ENCODE results near the gene FAM180A. TPM values are rescaled to one million over a fixed set of nuclear protein-coding genes. Genes with fewer than 3 reads are reported as not detected.

The FAM180A gene
- total RNA-seq, 2 donors from 2014 or later, result not detected

GRCh38 chr7:135718219-135718618 is 30.4 kb downstream of the FAM180A start:
- H3K9me3 Mint-ChIP-seq, result no peaks in the 10 kb centered on the region
- H3K36me3 Mint-ChIP-seq (ENCODE audit: low read depth), result no peaks in the 10 kb centered on the region
- no peak overlapping the region for H3K27ac Mint-ChIP-seq
- H3K4me1 Mint-ChIP-seq, result no peaks in the 10 kb centered on the region
- no peak for ATAC-seq (replicated peaks)
- no peak overlapping the region for H3K4me3 Mint-ChIP-seq
- H3K27me3 Mint-ChIP-seq, result peaks cover 10% of the 10 kb centered on the region

- ATAC-seq (replicated peaks), result no peak
- H3K9me3 Mint-ChIP-seq, result no peaks in the 10 kb centered on the region
- H3K4me1 Mint-ChIP-seq, result no peaks in the 10 kb centered on the region
- peaks cover 10% of the 10 kb centered on the region for H3K27me3 Mint-ChIP-seq
- H3K27ac Mint-ChIP-seq, result no peak overlapping the region
- H3K36me3 Mint-ChIP-seq (ENCODE audit: low read depth), result no peaks in the 10 kb centered on the region
- H3K4me3 Mint-ChIP-seq, result no peak overlapping the region
Measured at GRCh38 chr7:135717693-135718092, 30.9 kb downstream of the FAM180A start.

- Mint-ChIP-seq H3K4me1 (no peaks in the 10 kb centered on the region), H3K4me3 (no peak overlapping the region), H3K27me3 (peaks cover 7% of the 10 kb centered on the region), H3K36me3 (ENCODE audit: low read depth) (no peaks in the 10 kb centered on the region), H3K9me3 (no peaks in the 10 kb centered on the region), H3K27ac (no peak overlapping the region)
- ATAC-seq (replicated peaks), result no peak
Measured at GRCh38 chr7:135716677-135717238, 31.9 kb downstream of the FAM180A start.

- H3K36me3 Mint-ChIP-seq (ENCODE audit: low read depth), result no peaks in the 10 kb centered on the region
- no peaks in the 10 kb centered on the region for H3K4me1 Mint-ChIP-seq
- H3K27ac Mint-ChIP-seq, result no peak overlapping the region
- no peak overlapping the region for H3K4me3 Mint-ChIP-seq
- ATAC-seq (replicated peaks), result no peak
- peaks cover 3% of the 10 kb centered on the region for H3K27me3 Mint-ChIP-seq
- no peaks in the 10 kb centered on the region for H3K9me3 Mint-ChIP-seq
Measured at GRCh38 chr7:135715673-135716072, 32.9 kb downstream of the FAM180A start.

GRCh38 chr7:135715055-135715522 is 33.5 kb downstream of the FAM180A start:
- H3K9me3 Mint-ChIP-seq, result no peaks in the 10 kb centered on the region
- no peaks in the 10 kb centered on the region for H3K4me1 Mint-ChIP-seq
- H3K27me3 Mint-ChIP-seq, result no peaks in the 10 kb centered on the region
- no peak for ATAC-seq (replicated peaks)
- no peaks in the 10 kb centered on the region for H3K36me3 Mint-ChIP-seq (ENCODE audit: low read depth)
- no peak overlapping the region for H3K4me3 Mint-ChIP-seq
- H3K27ac Mint-ChIP-seq, result no peak overlapping the region

- H3K4me1 Mint-ChIP-seq, result no peaks in the 10 kb centered on the region
- H3K27ac Mint-ChIP-seq, result no peak overlapping the region
Measured at GRCh38 chr7:135714534-135715009, 34.0 kb downstream of the FAM180A start.

GRCh38 chr7:135713836-135714470 is 34.7 kb downstream of the FAM180A start:
- no peaks in the 10 kb centered on the region for H3K36me3 Mint-ChIP-seq (ENCODE audit: low read depth)
- H3K4me3 Mint-ChIP-seq, result no peak overlapping the region
- H3K4me1 Mint-ChIP-seq, result no peaks in the 10 kb centered on the region
- no peak for ATAC-seq (replicated peaks)
- no peaks in the 10 kb centered on the region for H3K27me3 Mint-ChIP-seq
- H3K9me3 Mint-ChIP-seq, result no peaks in the 10 kb centered on the region
- no peak overlapping the region for H3K27ac Mint-ChIP-seq

More at GRCh38 chr7:135714534-135715009, 34.0 kb downstream of the FAM180A start:
- ATAC-seq (replicated peaks), result no peak
- H3K9me3 Mint-ChIP-seq, result no peaks in the 10 kb centered on the region
- H3K36me3 Mint-ChIP-seq (ENCODE audit: low read depth), result no peaks in the 10 kb centered on the region
- no peak overlapping the region for H3K4me3 Mint-ChIP-seq
- no peaks in the 10 kb centered on the region for H3K27me3 Mint-ChIP-seq

- H3K27me3 Mint-ChIP-seq, result no peaks in the 10 kb centered on the region
- no peak for ATAC-seq (replicated peaks)
- H3K36me3 Mint-ChIP-seq (ENCODE audit: low read depth), result no peaks in the 10 kb centered on the region
- H3K4me3 Mint-ChIP-seq, result no peak overlapping the region
- H3K27ac Mint-ChIP-seq, result no peak overlapping the region
- no peaks in the 10 kb centered on the region for H3K9me3 Mint-ChIP-seq
- no peaks in the 10 kb centered on the region for H3K4me1 Mint-ChIP-seq
Measured at GRCh38 chr7:135712796-135713195, 35.8 kb downstream of the FAM180A start.

- Mint-ChIP-seq H3K4me1 (no peaks in the 10 kb centered on the region), H3K4me3 (no peak overlapping the region), H3K27ac (no peak overlapping the region), H3K9me3 (no peaks in the 10 kb centered on the region), H3K27me3 (no peaks in the 10 kb centered on the region), H3K36me3 (ENCODE audit: low read depth) (no peaks in the 10 kb centered on the region)
- ATAC-seq (replicated peaks), result no peak
Measured at GRCh38 chr7:135712182-135712782, 36.3 kb downstream of the FAM180A start.

GRCh38 chr7:135711139-135711469 is 37.5 kb downstream of the FAM180A start:
- no peaks in the 10 kb centered on the region for H3K27me3 Mint-ChIP-seq
- no peak overlapping the region for H3K27ac Mint-ChIP-seq

GRCh38 chr7:135710417-135711138 is 38.0 kb downstream of the FAM180A start:
- Mint-ChIP-seq H3K36me3 (ENCODE audit: low read depth) (no peaks in the 10 kb centered on the region), H3K4me3 (no peak overlapping the region), H3K4me1 (no peaks in the 10 kb centered on the region), H3K27me3 (no peaks in the 10 kb centered on the region), H3K27ac (no peak overlapping the region), H3K9me3 (no peaks in the 10 kb centered on the region)
- ATAC-seq (replicated peaks), result peak; percentile 26

More at GRCh38 chr7:135711139-135711469, 37.5 kb downstream of the FAM180A start:
- Mint-ChIP-seq H3K4me1 (no peaks in the 10 kb centered on the region), H3K36me3 (ENCODE audit: low read depth) (no peaks in the 10 kb centered on the region), H3K9me3 (no peaks in the 10 kb centered on the region), H3K4me3 (no peak overlapping the region)
- no peak for ATAC-seq (replicated peaks)

- ATAC-seq (replicated peaks), result no peak
- no peak overlapping the region for H3K4me3 Mint-ChIP-seq
Measured at GRCh38 chr7:135709508-135709907, 39.1 kb downstream of the FAM180A start.

GRCh38 chr7:135708041-135708440 is 40.6 kb downstream of the FAM180A start:
- no peaks in the 10 kb centered on the region for H3K4me1 Mint-ChIP-seq
- no peaks in the 10 kb centered on the region for H3K9me3 Mint-ChIP-seq
- H3K36me3 Mint-ChIP-seq (ENCODE audit: low read depth), result no peaks in the 10 kb centered on the region
- H3K4me3 Mint-ChIP-seq, result no peak overlapping the region
- no peak for ATAC-seq (replicated peaks)
- H3K27me3 Mint-ChIP-seq, result no peaks in the 10 kb centered on the region
- H3K27ac Mint-ChIP-seq, result no peak overlapping the region

More at GRCh38 chr7:135709508-135709907, 39.1 kb downstream of the FAM180A start:
- Mint-ChIP-seq H3K36me3 (ENCODE audit: low read depth) (no peaks in the 10 kb centered on the region), H3K27ac (no peak overlapping the region), H3K9me3 (no peaks in the 10 kb centered on the region), H3K27me3 (no peaks in the 10 kb centered on the region), H3K4me1 (no peaks in the 10 kb centered on the region)

GRCh38 chr7:135707570-135707966 is 41.0 kb downstream of the FAM180A start:
- Mint-ChIP-seq H3K9me3 (no peaks in the 10 kb centered on the region), H3K4me3 (no peak overlapping the region), H3K27me3 (no peaks in the 10 kb centered on the region), H3K27ac (no peak overlapping the region), H3K36me3 (ENCODE audit: low read depth) (no peaks in the 10 kb centered on the region), H3K4me1 (no peaks in the 10 kb centered on the region)
- ATAC-seq (replicated peaks), result no peak

All from activated T-helper 17 cell treated with anti-CD3 and anti-CD28 coated beads, Interleukin-2, amount 50 U/mL, for 72 hours (primary cell).